GM06990 (cell line): Measurements from ENCODE around the gene BCAS3.

Source experiments
- DNase-seq: peaks from one replicate; pipeline ENCODE4 v3.0.0-alpha.2; 2011; ENCODE audit not compliant: insufficient read length; ENCODE audit errors: extremely low read depth
- H3K27me3 ChIP-seq: replicated peaks from 2 replicates; pipeline ENCODE4 v1.6.0; 2011; ENCODE audit warnings: low read length; ENCODE audit not compliant: control insufficient read depth, insufficient read depth
- H3K36me3 ChIP-seq: 2 replicates; pipeline ENCODE4 v1.5.1; 2011; ENCODE audit warnings: low read length; ENCODE audit not compliant: control insufficient read depth, insufficient read depth
- H3K4me3 ChIP-seq: replicated peaks from 2 replicates; pipeline ENCODE4 v1.5.1; 2011; ENCODE audit warnings: low read depth, mild to moderate bottlenecking, control low read depth, low read length
- CTCF ChIP-seq: IDR thresholded peaks from 2 replicates; pipeline ENCODE4 v1.5.1; 2011; ENCODE audit warnings: low read length, control low read depth, mild to moderate bottlenecking, inconsistent platforms; ENCODE audit not compliant: insufficient read depth, poor library complexity, severe bottlenecking

BCAS3 gene

GRCh38 chr17:61420745-61421398 is 743.2 kb downstream of the BCAS3 start:
- Histone ChIP-seq H3K4me3 (no peak overlapping the region), H3K36me3 (no peaks in the 10 kb centered on the region), H3K27me3 (peaks cover 1% of the 10 kb centered on the region)
- TF ChIP-seq CTCF = no peak
- no peak for DNase-seq

GRCh38 chr17:61421460-61421859 is 743.8 kb downstream of the BCAS3 start:
- DNase-seq = no peak
- no peak for TF ChIP-seq CTCF
- Histone ChIP-seq H3K27me3 (peaks cover 1% of the 10 kb centered on the region), H3K4me3 (no peak overlapping the region), H3K36me3 (no peaks in the 10 kb centered on the region)

GRCh38 chr17:61422116-61422799 is 744.6 kb downstream of the BCAS3 start:
- Histone ChIP-seq H3K27me3 (peaks cover 1% of the 10 kb centered on the region), H3K4me3 (no peak overlapping the region), H3K36me3 (no peaks in the 10 kb centered on the region)
- DNase-seq = no peak
- TF ChIP-seq CTCF = no peak

GRCh38 chr17:61422869-61423268 is 745.2 kb downstream of the BCAS3 start:
- peaks cover 1% of the 10 kb centered on the region; the same call in 1 of the 2 replicates for H3K27me3 ChIP-seq
- TF ChIP-seq CTCF = no peak
- no peaks in the 10 kb centered on the region for H3K36me3 ChIP-seq
- no peak overlapping the region for H3K4me3 ChIP-seq
- DNase-seq = no peak

GRCh38 chr17:61423967-61424649 is 746.5 kb downstream of the BCAS3 start:
- Histone ChIP-seq H3K36me3 (no peaks in the 10 kb centered on the region), H3K27me3 (peaks cover 1% of the 10 kb centered on the region; the same call in 1 of the 2 replicates), H3K4me3 (no peak overlapping the region)
- no peak for DNase-seq
- TF ChIP-seq CTCF = no peak
